ENCODE results near the gene PRF1. TPM values are rescaled to one million over a fixed set of nuclear protein-coding genes. Genes with fewer than 3 reads are reported as not detected.
A peak's percentile ranks its signal among the peaks of the same experiment; 100 is the strongest.
"Not testable (repeated sequence)": the region's sequence is repeated elsewhere in the genome, so short reads cannot be mapped to it uniquely, and the experiment has no call there.

Gene PRF1
- total RNA-seq (0.53 TPM), polyA plus RNA-seq (ENCODE audit: insufficient read depth in 1 of 8, insufficient read length in 8 of 8, low replicate concordance in 1 of 8) (1 to 10 TPM in 1 of 8 donors, under 1 TPM in 7; 0.28 to 1.6 (median 0.55) TPM)
- long read RNA-seq, donor 1 = 0 reads
- long read RNA-seq, donor 2 = 0 reads
- long read RNA-seq, donor 3, partial matches to known transcripts = 0 of 1 reads
- long read RNA-seq, donor 3, other reads (novel, unspliced or antisense) = 0 of 1 reads
- long read RNA-seq, donor 4 = 0 reads
- long read RNA-seq, donor 5 = 0 reads
- long read RNA-seq, donor 6 = 0 reads
- long read RNA-seq, donor 7 = 0 reads
- long read RNA-seq, donor 8 = 0 reads
- long read RNA-seq, donor 9 = 0 reads
- long read RNA-seq, donor 10, partial matches to known transcripts = 6 of 6 reads
- long read RNA-seq, donor 10, other reads (novel, unspliced or antisense) = 0 of 6 reads
- long read RNA-seq, donor 11 = 0 reads

DNA sequence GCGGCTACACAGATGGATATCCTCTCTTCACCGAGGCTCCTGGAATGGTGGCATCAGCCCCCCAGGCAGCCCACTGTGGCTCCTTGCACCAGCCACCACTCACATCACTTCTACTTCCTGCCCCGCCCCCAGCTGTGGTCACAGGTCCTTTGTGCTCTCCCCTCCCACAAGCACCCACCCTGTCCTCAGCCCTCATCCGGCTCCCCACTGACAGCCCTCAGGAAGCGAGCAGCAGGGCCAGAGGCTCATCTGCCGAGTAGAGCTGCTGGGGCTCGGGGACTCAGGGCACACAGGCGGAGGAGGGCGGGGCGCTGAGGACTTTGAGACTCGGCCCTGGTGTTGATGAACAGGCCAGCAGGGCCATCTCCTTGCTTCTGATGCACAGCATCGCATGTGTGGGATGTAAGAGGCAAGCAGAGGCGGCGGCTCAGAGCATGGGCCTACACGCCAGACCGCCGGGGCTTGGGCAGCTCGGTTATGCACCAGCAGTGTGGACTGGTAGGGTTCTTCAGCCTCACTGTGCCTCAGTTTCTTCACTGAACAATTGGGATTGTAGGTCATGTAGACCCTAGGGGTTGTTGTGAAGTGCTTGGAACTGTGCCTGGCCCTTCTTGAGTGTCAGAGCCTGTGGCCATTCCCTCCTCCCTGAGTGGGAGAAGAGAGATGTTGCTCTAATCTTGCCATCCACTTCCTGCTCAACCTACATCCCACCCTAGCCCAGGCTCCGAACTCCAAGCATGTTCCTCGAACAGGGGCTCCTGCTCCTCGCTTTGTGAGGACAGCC is at the start of gene PRF1:
PRF1 (minus strand) TSS at position 77 of the 784 bp plus-strand sequence. CDS start 1,839 bp downstream, outside the sequence.
- 86% methylated on average over 15 of the region's 21 CpGs for whole genome bisulfite sequencing (ENCODE audit: insufficient coverage)
- Histone ChIP-seq H3K4me1 (ENCODE audit: control insufficient read depth, insufficient read depth, low read length) (peaks cover 22% of the 10 kb centered on the region), H3K9me3 (replicated peaks; ENCODE audit: control insufficient read depth, low read depth, low read length) (no peaks in the 10 kb centered on the region), H3K4me3 (ENCODE audit: low read length) (no peak within 1 kb of the TSS), H3K27ac (ENCODE audit: low read length) (no peak within 1 kb of the TSS), H3K27me3 (ENCODE audit: control insufficient read depth, insufficient read depth, low read length) (no peaks in the 10 kb centered on the region), H3K36me3 (ENCODE audit: control insufficient read depth, insufficient read depth, low read length) (no peaks in the 10 kb centered on the region)
- no peak for DNase-seq

DNA sequence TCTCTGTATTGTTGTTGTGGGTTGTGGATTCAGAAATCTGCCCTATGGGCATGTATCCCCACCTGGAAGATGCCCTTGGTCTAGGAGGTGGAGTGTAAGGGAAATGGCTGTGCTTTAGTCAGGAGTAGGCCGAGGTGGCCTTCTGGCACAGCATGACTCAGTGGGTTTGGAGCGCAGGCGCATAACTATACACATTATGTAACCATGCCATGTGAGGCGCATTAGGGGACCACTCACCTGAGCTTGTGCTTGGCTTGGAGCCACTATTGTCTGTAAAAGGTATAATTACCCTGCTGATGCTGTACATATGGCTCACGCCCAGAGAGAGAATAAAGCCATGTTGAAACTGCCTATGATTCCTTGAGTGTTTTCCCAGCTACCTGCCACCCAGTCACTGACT is 49.1 kb upstream of the PRF1 start:
- no peak for DNase-seq
- no peaks in the 10 kb centered on the region for H3K27me3 ChIP-seq (ENCODE audit: control insufficient read depth, insufficient read depth, low read length)
- peak overlapping the region; percentile 97 for H3K27ac ChIP-seq (ENCODE audit: low read length)
- H3K36me3 ChIP-seq (ENCODE audit: control insufficient read depth, insufficient read depth, low read length) = no peaks in the 10 kb centered on the region
- no CpG with 5 or more reads among the region's 5 CpGs for WGBS (ENCODE audit: insufficient coverage)
- no peak overlapping the region for H3K4me3 ChIP-seq (ENCODE audit: low read length)
- H3K4me1 ChIP-seq (ENCODE audit: control insufficient read depth, insufficient read depth, low read length) = peaks cover 26% of the 10 kb centered on the region
- peaks cover 23% of the 10 kb centered on the region for H3K9me3 ChIP-seq (replicated peaks; ENCODE audit: control insufficient read depth, low read depth, low read length)

DNA sequence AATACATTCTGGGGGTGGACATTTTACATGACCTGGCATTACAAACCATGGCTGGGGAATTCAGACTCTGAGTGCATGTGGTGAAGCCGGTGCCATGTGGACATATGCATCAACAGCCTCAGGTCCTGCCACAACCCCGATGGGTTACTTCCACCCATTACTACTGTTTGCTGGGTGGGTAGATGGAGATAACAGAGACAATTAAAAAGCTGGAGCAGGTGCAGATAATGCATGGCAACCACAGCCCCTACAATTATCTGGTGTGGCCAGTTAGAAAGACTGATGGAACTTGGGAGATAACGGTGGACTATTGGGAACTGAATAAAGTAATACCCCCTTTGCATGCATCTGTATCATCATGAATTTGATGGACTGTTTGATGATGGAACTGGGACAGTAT is 48.2 kb upstream of the PRF1 start:
- Histone ChIP-seq H3K9me3 (replicated peaks; ENCODE audit: control insufficient read depth, low read depth, low read length) (peaks cover 23% of the 10 kb centered on the region), H3K27me3 (ENCODE audit: control insufficient read depth, insufficient read depth, low read length) (no peaks in the 10 kb centered on the region), H3K4me3 (ENCODE audit: low read length) (no peak overlapping the region), H3K36me3 (ENCODE audit: control insufficient read depth, insufficient read depth, low read length) (no peaks in the 10 kb centered on the region), H3K4me1 (ENCODE audit: control insufficient read depth, insufficient read depth, low read length) (peaks cover 22% of the 10 kb centered on the region), H3K27ac (ENCODE audit: low read length) (no peak overlapping the region)
- no CpG with 5 or more reads among the region's 3 CpGs for WGBS (ENCODE audit: insufficient coverage)
- DNase-seq = no peak

- Histone ChIP-seq H3K9me3 (replicated peaks; ENCODE audit: control insufficient read depth, low read depth, low read length) (peaks cover 23% of the 10 kb centered on the region), H3K27ac (ENCODE audit: low read length) (no peak overlapping the region), H3K36me3 (ENCODE audit: control insufficient read depth, insufficient read depth, low read length) (no peaks in the 10 kb centered on the region), H3K4me3 (ENCODE audit: low read length) (no peak overlapping the region), H3K4me1 (ENCODE audit: control insufficient read depth, insufficient read depth, low read length) (peaks cover 22% of the 10 kb centered on the region), H3K27me3 (ENCODE audit: control insufficient read depth, insufficient read depth, low read length) (no peaks in the 10 kb centered on the region)
- DNase-seq = no peak
- WGBS (ENCODE audit: insufficient coverage) = 90% methylated on average over 2 of the region's 3 CpGs
Observed at GRCh38 chr10:70650104-70650503, 47.6 kb upstream of the PRF1 start.

DNA sequence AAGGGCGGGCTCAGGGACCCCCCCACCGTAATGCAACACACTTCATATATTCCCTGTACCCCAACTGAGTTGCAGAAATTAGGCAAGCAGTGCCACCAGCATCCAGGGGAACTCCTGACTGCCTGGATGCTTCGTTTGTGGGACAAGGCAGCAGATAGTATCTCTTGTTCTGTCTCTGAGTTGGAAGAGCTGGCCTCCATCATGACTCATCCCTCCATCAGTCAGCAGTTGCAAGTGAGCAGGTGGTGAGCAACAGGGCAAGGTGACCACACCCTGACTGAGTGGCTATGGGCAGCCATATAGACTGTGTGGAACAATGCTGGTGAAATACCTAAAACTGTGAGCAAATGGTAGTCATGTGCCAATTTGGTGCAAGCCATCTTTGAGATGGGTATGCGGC is 47.0 kb upstream of the PRF1 start:
- no peak overlapping the region for H3K27ac ChIP-seq (ENCODE audit: low read length)
- H3K4me3 ChIP-seq (ENCODE audit: low read length) = no peak overlapping the region
- no peaks in the 10 kb centered on the region for H3K27me3 ChIP-seq (ENCODE audit: control insufficient read depth, insufficient read depth, low read length)
- WGBS (ENCODE audit: insufficient coverage) = 92% methylated on average over 2 of the region's 4 CpGs
- no peaks in the 10 kb centered on the region for H3K36me3 ChIP-seq (ENCODE audit: control insufficient read depth, insufficient read depth, low read length)
- H3K4me1 ChIP-seq (ENCODE audit: control insufficient read depth, insufficient read depth, low read length) = peaks cover 22% of the 10 kb centered on the region
- DNase-seq = no peak
- peaks cover 23% of the 10 kb centered on the region for H3K9me3 ChIP-seq (replicated peaks; ENCODE audit: control insufficient read depth, low read depth, low read length)

DNA sequence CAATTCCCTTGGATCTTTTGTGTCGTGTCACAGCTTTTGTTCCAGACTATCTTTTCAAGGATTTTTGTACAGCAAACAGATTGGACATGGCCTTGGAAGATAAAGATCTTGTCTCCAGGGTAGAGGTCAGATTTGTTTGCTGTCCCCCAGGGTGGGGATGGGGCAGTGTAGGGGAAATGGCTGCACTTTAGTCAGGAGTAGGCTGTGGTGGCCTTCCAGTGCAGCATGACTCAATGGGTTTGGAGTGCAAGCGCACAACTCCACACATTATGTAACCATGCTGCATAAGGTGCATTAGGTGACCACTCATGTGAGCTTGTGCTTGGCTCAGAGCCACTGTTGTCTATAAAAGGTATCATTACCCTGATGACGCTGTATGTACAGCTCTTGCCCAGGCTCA is 45.9 kb upstream of the PRF1 start:
- H3K9me3 ChIP-seq (replicated peaks; ENCODE audit: control insufficient read depth, low read depth, low read length) = peaks cover 23% of the 10 kb centered on the region

GRCh38 chr10:70647086-70647485 is 44.5 kb upstream of the PRF1 start:
- WGBS (ENCODE audit: insufficient coverage) = 88% methylated on average over 2 of the region's 3 CpGs
- H3K27ac ChIP-seq (ENCODE audit: low read length) = no peak overlapping the region
- peaks cover under 1% of the 10 kb centered on the region for H3K4me1 ChIP-seq (ENCODE audit: control insufficient read depth, insufficient read depth, low read length)
- peaks cover 23% of the 10 kb centered on the region for H3K9me3 ChIP-seq (replicated peaks; ENCODE audit: control insufficient read depth, low read depth, low read length)
- no peaks in the 10 kb centered on the region for H3K36me3 ChIP-seq (ENCODE audit: control insufficient read depth, insufficient read depth, low read length)
- no peak overlapping the region for H3K4me3 ChIP-seq (ENCODE audit: low read length)
- no peaks in the 10 kb centered on the region for H3K27me3 ChIP-seq (ENCODE audit: control insufficient read depth, insufficient read depth, low read length)
- no peak for DNase-seq

More for the DNA sequence above, 45.9 kb upstream of the PRF1 start:
- no peaks in the 10 kb centered on the region for H3K27me3 ChIP-seq (ENCODE audit: control insufficient read depth, insufficient read depth, low read length)
- DNase-seq = no peak
- peaks cover 14% of the 10 kb centered on the region for H3K4me1 ChIP-seq (ENCODE audit: control insufficient read depth, insufficient read depth, low read length)
- H3K36me3 ChIP-seq (ENCODE audit: control insufficient read depth, insufficient read depth, low read length) = no peaks in the 10 kb centered on the region
- 90% methylated on average over 1 of the region's 3 CpGs for WGBS (ENCODE audit: insufficient coverage)
- H3K27ac ChIP-seq (ENCODE audit: low read length) = no peak overlapping the region
- no peak overlapping the region for H3K4me3 ChIP-seq (ENCODE audit: low read length)

- H3K36me3 ChIP-seq (ENCODE audit: control insufficient read depth, insufficient read depth, low read length); H3K27ac ChIP-seq (ENCODE audit: low read length); H3K4me3 ChIP-seq (ENCODE audit: low read length); H3K27me3 ChIP-seq (ENCODE audit: control insufficient read depth, insufficient read depth, low read length); H3K4me1 ChIP-seq (ENCODE audit: control insufficient read depth, insufficient read depth, low read length); DNase-seq: not testable (repeated sequence)
- H3K9me3 ChIP-seq (replicated peaks; ENCODE audit: control insufficient read depth, low read depth, low read length) = peaks cover 13% of the 10 kb centered on the region
- 30% methylated on average over 4 of the region's 8 CpGs for WGBS (ENCODE audit: insufficient coverage)
Observed at GRCh38 chr10:70644959-70645358, 42.4 kb upstream of the PRF1 start.

DNA sequence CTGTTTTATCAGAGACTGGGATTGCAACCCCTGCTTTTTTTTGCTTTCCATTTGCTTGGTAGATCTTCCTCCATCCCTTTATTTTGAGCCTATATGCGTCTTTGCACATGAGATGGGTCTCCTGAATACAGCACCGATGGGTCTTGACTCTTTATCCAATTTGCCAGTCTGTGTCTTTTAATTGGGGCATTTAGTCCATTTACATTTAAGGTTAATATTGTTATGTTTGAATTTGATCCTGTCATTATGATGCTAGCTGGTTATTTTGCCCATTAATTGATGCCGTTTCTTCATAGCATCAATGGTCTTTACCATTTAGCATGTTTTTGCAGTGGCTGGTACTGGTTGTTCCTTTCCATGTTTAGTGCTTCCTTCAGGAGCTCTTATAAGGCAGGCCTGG is 40.7 kb upstream of the PRF1 start:
- no CpG with 5 or more reads among the region's 3 CpGs for WGBS (ENCODE audit: insufficient coverage)
- H3K36me3 ChIP-seq (ENCODE audit: control insufficient read depth, insufficient read depth, low read length); H3K27ac ChIP-seq (ENCODE audit: low read length); H3K27me3 ChIP-seq (ENCODE audit: control insufficient read depth, insufficient read depth, low read length); H3K4me3 ChIP-seq (ENCODE audit: low read length); H3K4me1 ChIP-seq (ENCODE audit: control insufficient read depth, insufficient read depth, low read length); DNase-seq; H3K9me3 ChIP-seq (replicated peaks; ENCODE audit: control insufficient read depth, low read depth, low read length): not testable (repeated sequence)

DNA sequence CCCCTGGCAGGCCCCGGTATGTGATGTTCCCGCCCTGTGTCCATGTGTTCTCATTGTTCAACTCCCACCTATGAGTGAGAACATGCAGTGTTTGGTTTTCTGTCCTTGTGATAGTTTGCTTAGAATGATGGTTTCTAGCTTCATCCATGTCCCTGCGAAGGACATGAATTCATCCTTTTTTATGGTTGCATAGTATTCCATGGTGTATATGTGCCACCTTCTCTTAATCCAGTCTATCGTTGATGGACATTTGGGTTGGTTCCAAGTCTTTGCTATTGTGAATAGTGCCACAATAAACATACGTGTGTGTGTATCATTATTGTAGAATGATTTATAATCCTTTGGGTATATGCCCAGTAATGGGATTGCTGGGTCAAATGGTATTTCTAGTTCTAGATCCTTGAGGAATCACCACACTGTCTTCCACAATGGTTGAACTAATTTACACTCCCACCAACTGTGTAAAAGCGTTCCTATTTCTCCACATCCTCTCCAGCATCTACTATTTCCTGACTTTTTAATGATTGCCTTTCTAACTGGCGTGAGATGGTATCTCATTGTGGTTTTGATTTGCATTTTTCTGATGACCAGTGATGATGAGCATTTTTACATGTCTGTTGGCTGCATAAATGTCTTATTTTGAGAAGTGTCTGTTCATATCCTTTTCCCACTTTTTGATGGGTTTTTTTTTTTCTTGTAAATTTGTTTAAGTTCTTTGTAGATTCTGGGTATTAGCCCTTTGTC is 37.3 kb upstream of the PRF1 start:
- H3K36me3 ChIP-seq (ENCODE audit: control insufficient read depth, insufficient read depth, low read length); H3K4me3 ChIP-seq (ENCODE audit: low read length); H3K4me1 ChIP-seq (ENCODE audit: control insufficient read depth, insufficient read depth, low read length); H3K9me3 ChIP-seq (replicated peaks; ENCODE audit: control insufficient read depth, low read depth, low read length); H3K27me3 ChIP-seq (ENCODE audit: control insufficient read depth, insufficient read depth, low read length); DNase-seq; H3K27ac ChIP-seq (ENCODE audit: low read length): not testable (repeated sequence)
- no CpG with 5 or more reads among the region's 7 CpGs for WGBS (ENCODE audit: insufficient coverage)
